Measurements from ENCODE around the gene CORO6. TPM values are rescaled to one million over a fixed set of nuclear protein-coding genes. Genes with fewer than 3 reads are reported as not detected.
A peak's percentile ranks its signal among the peaks of the same experiment; 100 is the strongest.

The CORO6 gene
- total RNA-seq, 1 donor from 2014 or later: 6.7 TPM

DNA sequence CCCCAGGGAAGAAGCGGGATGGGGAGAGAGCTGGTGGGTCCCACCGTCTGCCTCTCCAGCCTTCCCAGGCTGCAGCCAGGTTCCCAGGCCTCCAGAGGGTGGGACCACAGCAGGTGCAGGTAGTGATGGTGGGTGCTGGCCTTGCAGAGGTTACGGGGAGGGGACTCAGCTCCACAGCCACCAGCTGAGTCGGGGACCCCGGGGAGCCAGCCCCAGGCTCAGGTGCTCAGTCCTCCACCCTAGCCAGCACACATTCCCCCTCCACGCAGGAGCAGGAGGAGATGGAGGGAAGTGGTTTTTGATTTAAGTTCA lies 49.2 kb downstream of the CORO6 start:
- H3K27me3 Mint-ChIP-seq (ENCODE audit: low read depth): no peaks in the 10 kb centered on the region
- H3K27ac Mint-ChIP-seq (ENCODE audit: unreplicated experiment): no peak overlapping the region
- H3K4me3 Mint-ChIP-seq (ENCODE audit: unreplicated experiment): no peak overlapping the region
- TF ChIP-seq, protein P1, sequence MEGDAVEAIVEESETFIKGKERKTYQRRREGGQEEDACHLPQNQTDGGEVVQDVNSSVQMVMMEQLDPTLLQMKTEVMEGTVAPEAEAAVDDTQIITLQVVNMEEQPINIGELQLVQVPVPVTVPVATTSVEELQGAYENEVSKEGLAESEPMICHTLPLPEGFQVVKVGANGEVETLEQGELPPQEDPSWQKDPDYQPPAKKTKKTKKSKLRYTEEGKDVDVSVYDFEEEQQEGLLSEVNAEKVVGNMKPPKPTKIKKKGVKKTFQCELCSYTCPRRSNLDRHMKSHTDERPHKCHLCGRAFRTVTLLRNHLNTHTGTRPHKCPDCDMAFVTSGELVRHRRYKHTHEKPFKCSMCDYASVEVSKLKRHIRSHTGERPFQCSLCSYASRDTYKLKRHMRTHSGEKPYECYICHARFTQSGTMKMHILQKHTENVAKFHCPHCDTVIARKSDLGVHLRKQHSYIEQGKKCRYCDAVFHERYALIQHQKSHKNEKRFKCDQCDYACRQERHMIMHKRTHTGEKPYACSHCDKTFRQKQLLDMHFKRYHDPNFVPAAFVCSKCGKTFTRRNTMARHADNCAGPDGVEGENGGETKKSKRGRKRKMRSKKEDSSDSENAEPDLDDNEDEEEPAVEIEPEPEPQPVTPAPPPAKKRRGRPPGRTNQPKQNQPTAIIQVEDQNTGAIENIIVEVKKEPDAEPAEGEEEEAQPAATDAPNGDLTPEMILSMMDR (IDR thresholded peaks at IDR 0.05): no peak
- peaks cover 24% of the 10 kb centered on the region for H3K4me1 Mint-ChIP-seq (ENCODE audit: low read depth)
- no peak for DNase-seq (ENCODE audit: low spot score)
- peaks cover 15% of the 10 kb centered on the region for H3K36me3 Mint-ChIP-seq (ENCODE audit: low read depth)
- H3K9me3 Mint-ChIP-seq (ENCODE audit: low read depth): no peaks in the 10 kb centered on the region

DNA sequence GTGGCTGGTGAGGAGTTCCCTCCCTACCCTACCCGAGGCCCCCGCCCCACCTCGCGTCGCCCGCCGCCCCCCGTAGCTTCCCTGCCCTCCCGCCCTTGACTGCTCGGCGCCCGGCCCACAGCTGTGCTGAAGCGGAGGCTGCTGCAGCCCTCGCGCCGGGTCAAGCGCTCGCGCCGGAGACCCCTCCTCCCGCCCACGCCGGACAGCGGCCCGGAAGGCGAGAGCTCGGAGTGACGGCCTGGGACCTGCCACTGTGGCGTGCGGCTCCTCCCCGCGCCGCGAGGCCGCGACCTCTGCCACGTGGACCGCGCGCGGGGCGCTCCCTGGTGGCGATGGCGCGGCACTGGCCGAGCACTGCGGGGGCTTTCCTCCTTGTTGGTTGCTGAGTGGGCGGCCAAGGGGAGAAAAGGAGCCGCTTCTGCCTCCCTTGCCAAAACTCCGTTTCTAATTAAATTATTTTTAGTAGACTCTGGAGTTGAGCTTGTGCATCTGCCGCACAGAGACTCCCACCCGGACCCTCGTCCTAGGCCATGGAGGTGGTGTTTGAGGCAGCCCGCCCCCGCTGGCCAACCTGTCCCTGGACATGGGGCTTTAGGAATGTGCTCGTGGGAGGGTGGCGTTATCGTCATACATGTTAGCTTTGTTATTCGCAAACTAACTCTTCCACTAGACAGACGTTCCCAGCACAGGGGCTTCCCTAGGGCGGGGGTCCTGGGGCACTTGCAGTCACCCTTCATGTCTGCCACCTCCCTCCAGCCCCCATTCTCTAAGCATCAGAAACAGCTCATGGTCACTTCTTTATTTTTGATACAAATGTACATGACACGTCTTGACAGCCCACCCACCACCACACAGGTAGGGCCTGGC lies 49.8 kb downstream of the CORO6 start:
- DNase-seq (ENCODE audit: low spot score): peak; percentile 90
- Mint-ChIP-seq H3K27me3 (ENCODE audit: low read depth) (no peaks in the 10 kb centered on the region), H3K27ac (ENCODE audit: unreplicated experiment) (no peak overlapping the region), H3K36me3 (ENCODE audit: low read depth) (peaks cover 11% of the 10 kb centered on the region), H3K4me3 (ENCODE audit: unreplicated experiment) (peak overlapping the region; percentile 35), H3K9me3 (ENCODE audit: low read depth) (no peaks in the 10 kb centered on the region), H3K4me1 (ENCODE audit: low read depth) (peaks cover 24% of the 10 kb centered on the region)
- TF ChIP-seq, protein P1 (IDR thresholded peaks at IDR 0.05): peak; percentile 85

DNA sequence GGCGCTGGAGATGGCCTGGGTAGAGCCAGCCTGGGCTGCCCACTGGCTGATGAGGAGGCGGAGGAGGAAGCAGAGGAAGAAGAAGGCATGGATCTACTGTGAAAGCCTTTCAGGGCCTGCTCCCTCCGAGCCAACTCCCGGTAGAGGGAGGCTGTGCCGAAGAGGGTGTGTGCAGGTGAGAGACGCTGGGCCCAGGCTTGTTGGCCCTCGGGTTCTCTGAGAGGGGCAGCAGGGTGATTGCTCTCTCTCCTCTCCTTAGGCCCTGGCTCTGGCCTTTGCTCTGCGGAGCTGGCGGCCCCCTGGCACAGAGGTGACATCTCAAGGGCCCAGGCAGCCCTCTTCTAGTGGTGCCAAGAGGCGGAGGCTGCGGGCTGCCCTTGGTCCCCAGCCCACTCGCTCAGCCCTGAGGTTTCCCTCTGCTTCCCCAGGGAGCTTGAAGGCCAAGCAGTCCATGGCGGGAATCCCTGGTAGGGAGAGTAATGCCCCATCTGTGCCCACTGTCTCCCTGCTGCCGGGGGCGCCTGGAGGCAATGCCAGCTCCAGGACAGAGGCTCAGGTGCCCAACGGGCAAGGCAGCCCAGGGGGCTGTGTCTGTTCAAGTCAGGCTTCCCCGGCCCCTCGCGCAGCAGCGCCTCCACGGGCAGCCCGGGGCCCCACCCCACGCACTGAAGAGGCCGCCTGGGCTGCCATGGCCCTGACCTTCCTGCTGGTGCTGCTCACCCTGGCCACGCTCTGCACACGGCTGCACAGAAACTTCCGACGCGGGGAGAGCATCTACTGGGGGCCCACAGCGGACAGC lies 50.6 kb downstream of the CORO6 start:
- no peak overlapping the region for H3K27ac Mint-ChIP-seq (ENCODE audit: unreplicated experiment)
- peaks cover 9% of the 10 kb centered on the region for H3K36me3 Mint-ChIP-seq (ENCODE audit: low read depth)
- H3K4me1 Mint-ChIP-seq (ENCODE audit: low read depth): peaks cover 24% of the 10 kb centered on the region
- no peak overlapping the region for H3K4me3 Mint-ChIP-seq (ENCODE audit: unreplicated experiment)
- no peaks in the 10 kb centered on the region for H3K27me3 Mint-ChIP-seq (ENCODE audit: low read depth)
- peak; percentile 90 for DNase-seq (ENCODE audit: low spot score)
- no peaks in the 10 kb centered on the region for H3K9me3 Mint-ChIP-seq (ENCODE audit: low read depth)
- TF ChIP-seq, protein P1 (IDR thresholded peaks at IDR 0.05): no peak

DNA sequence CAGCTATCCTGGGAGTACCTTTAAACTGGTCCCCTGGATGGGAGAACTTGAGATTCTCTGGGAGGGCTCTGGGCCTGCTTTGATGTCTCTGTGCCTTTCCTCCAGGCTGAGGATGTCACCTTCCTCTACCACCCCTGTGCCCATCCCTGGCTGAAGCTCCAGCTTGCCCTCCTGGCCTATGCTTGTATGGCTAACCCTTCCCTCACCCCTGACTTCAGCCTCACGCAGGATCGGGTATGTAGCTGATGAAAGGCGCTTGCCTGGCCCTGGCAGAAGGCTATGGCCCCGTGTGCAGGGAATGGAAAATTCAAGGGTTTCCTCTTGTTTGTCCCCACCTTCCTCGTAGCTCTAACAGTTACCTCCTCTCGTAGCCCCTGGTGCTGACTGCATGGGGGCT lies 51.2 kb downstream of the CORO6 start:
- DNase-seq (ENCODE audit: low spot score): peak; percentile 51
- Mint-ChIP-seq H3K36me3 (ENCODE audit: low read depth) (peaks cover 9% of the 10 kb centered on the region), H3K9me3 (ENCODE audit: low read depth) (no peaks in the 10 kb centered on the region), H3K4me1 (ENCODE audit: low read depth) (peaks cover 24% of the 10 kb centered on the region), H3K27me3 (ENCODE audit: low read depth) (no peaks in the 10 kb centered on the region), H3K27ac (ENCODE audit: unreplicated experiment) (no peak overlapping the region), H3K4me3 (ENCODE audit: unreplicated experiment) (no peak overlapping the region)
- TF ChIP-seq, protein P1 (IDR thresholded peaks at IDR 0.05): no peak

DNA sequence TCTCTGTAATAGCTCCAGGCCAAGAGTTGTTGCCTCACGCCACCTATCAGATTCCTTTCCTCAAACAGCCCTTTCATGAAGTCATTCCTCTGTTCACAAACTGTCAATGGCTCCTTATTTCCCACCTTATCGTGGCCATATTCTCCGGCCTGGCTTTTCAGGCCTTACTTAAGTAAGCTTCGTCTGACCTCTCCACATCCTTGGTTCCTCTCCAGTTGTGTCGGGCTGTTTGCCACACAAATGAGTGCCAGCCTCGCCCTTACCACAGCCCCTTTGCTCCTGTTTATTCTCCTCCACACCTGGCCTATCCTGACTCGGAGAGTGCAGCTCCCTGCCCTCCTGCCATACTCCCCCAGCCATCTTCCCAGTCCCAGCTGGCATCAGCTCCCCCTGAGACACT lies 52.2 kb downstream of the CORO6 start:
- peak; percentile 52 for DNase-seq (ENCODE audit: low spot score)
- TF ChIP-seq, protein P1 (IDR thresholded peaks at IDR 0.05): no peak
- Mint-ChIP-seq H3K36me3 (ENCODE audit: low read depth) (peaks cover 9% of the 10 kb centered on the region), H3K9me3 (ENCODE audit: low read depth) (no peaks in the 10 kb centered on the region), H3K4me1 (ENCODE audit: low read depth) (peaks cover 31% of the 10 kb centered on the region), H3K27me3 (ENCODE audit: low read depth) (no peaks in the 10 kb centered on the region), H3K4me3 (ENCODE audit: unreplicated experiment) (peak overlapping the region; percentile 49), H3K27ac (ENCODE audit: unreplicated experiment) (no peak overlapping the region)
